Measurements from ENCODE around the gene CTCF. TPM values are rescaled to one million over a fixed set of nuclear protein-coding genes. Genes with fewer than 3 reads are reported as not detected.
"Not testable (repeated sequence)": the region's sequence is repeated elsewhere in the genome, so short reads cannot be mapped to it uniquely, and the experiment has no call there.

Gene CTCF, protein sequence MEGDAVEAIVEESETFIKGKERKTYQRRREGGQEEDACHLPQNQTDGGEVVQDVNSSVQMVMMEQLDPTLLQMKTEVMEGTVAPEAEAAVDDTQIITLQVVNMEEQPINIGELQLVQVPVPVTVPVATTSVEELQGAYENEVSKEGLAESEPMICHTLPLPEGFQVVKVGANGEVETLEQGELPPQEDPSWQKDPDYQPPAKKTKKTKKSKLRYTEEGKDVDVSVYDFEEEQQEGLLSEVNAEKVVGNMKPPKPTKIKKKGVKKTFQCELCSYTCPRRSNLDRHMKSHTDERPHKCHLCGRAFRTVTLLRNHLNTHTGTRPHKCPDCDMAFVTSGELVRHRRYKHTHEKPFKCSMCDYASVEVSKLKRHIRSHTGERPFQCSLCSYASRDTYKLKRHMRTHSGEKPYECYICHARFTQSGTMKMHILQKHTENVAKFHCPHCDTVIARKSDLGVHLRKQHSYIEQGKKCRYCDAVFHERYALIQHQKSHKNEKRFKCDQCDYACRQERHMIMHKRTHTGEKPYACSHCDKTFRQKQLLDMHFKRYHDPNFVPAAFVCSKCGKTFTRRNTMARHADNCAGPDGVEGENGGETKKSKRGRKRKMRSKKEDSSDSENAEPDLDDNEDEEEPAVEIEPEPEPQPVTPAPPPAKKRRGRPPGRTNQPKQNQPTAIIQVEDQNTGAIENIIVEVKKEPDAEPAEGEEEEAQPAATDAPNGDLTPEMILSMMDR
- 10 to 100 TPM; 16.1 to 35.3 TPM for total RNA-seq
- 10 to 100 TPM; 10.1 to 14.9 TPM for polyA plus RNA-seq

DNA sequence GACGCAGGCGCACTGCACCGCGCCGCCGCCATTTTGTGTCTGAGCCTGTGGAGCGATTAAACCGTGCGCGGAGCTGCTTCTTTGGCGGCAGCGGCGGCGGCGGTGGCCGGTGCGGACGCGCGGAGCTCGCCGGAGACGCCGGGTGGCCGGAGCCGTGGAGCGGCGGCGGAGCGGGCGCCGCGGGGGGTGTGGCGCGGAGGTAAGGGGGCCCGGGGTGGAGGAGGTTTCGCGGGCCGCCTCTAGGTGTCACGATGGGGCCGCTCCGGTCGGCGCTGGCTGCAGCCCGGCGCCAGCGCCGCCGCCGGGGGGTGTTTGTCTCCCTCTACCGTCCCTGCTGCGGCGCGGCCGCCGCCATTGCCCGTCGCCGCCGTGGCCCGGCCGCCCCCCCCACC, at the start of gene CTCF:
TSS of gene CTCF (plus strand) at position 1 of the 392 bp plus-strand sequence. CDS start 48,307 bp downstream, outside the sequence.
- H3K27me3 ChIP-seq (ENCODE audit: control insufficient read depth in 4 of 4, insufficient read depth in 4 of 4, low read length in 3 of 4) = no peaks in the 10 kb centered on the region
- no peaks in the 10 kb centered on the region for H3K9me3 ChIP-seq (ENCODE audit: control insufficient read depth in 4 of 4, low read length in 3 of 4)
- H3K4me1 ChIP-seq (ENCODE audit: control insufficient read depth in 4 of 4, insufficient read depth in 4 of 4, low read length in 3 of 4) = peaks cover 4 to 37% (median 29%) of the 10 kb centered on the region in 4 donors
- peak within 1 kb of the TSS; percentile 52 to 80 for H3K9ac ChIP-seq (ENCODE audit: low read depth in 1 of 2, low read length in 2 of 2)
- DNase-seq (ENCODE audit: low spot score) = no peak
- peak within 1 kb of the TSS; percentile 94 to 96 for H3K27ac ChIP-seq (ENCODE audit: low read depth in 1 of 2, low read length in 2 of 2)
- WGBS = under 1% methylated on average over 62 of the region's 62 CpGs
- H3K4me3 ChIP-seq (ENCODE audit: low read depth in 1 of 3, low read length in 3 of 3) = peak within 1 kb of the TSS; percentile 77 to 97 (median 85)
- no peaks in the 10 kb centered on the region for H3K36me3 ChIP-seq (ENCODE audit: control insufficient read depth in 4 of 4, insufficient read depth in 3 of 4, low read depth in 1 of 4, low read length in 3 of 4)
- TF ChIP-seq, protein P1, sequence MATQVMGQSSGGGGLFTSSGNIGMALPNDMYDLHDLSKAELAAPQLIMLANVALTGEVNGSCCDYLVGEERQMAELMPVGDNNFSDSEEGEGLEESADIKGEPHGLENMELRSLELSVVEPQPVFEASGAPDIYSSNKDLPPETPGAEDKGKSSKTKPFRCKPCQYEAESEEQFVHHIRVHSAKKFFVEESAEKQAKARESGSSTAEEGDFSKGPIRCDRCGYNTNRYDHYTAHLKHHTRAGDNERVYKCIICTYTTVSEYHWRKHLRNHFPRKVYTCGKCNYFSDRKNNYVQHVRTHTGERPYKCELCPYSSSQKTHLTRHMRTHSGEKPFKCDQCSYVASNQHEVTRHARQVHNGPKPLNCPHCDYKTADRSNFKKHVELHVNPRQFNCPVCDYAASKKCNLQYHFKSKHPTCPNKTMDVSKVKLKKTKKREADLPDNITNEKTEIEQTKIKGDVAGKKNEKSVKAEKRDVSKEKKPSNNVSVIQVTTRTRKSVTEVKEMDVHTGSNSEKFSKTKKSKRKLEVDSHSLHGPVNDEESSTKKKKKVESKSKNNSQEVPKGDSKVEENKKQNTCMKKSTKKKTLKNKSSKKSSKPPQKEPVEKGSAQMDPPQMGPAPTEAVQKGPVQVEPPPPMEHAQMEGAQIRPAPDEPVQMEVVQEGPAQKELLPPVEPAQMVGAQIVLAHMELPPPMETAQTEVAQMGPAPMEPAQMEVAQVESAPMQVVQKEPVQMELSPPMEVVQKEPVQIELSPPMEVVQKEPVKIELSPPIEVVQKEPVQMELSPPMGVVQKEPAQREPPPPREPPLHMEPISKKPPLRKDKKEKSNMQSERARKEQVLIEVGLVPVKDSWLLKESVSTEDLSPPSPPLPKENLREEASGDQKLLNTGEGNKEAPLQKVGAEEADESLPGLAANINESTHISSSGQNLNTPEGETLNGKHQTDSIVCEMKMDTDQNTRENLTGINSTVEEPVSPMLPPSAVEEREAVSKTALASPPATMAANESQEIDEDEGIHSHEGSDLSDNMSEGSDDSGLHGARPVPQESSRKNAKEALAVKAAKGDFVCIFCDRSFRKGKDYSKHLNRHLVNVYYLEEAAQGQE (IDR thresholded peaks at IDR 0.05) = no peak
- TF ChIP-seq EGR1 (IDR thresholded peaks at IDR 0.05; ENCODE audit: low read depth in 2 of 2) (no peak), YY1 (IDR thresholded peaks at IDR 0.05) (peak; percentile 89), CTCF (IDR thresholded peaks at IDR 0.05; ENCODE audit: low read depth, low read length, missing input control) (peak; percentile 54), RXRA (IDR thresholded peaks at IDR 0.05) (no peak), NR2F2 (IDR thresholded peaks at IDR 0.05) (no peak), SP1 (IDR thresholded peaks at IDR 0.05) (no peak), RAD21 (IDR thresholded peaks at IDR 0.05) (peak in 1 of 2 donors; percentile 38)
- TF ChIP-seq, protein P2, sequence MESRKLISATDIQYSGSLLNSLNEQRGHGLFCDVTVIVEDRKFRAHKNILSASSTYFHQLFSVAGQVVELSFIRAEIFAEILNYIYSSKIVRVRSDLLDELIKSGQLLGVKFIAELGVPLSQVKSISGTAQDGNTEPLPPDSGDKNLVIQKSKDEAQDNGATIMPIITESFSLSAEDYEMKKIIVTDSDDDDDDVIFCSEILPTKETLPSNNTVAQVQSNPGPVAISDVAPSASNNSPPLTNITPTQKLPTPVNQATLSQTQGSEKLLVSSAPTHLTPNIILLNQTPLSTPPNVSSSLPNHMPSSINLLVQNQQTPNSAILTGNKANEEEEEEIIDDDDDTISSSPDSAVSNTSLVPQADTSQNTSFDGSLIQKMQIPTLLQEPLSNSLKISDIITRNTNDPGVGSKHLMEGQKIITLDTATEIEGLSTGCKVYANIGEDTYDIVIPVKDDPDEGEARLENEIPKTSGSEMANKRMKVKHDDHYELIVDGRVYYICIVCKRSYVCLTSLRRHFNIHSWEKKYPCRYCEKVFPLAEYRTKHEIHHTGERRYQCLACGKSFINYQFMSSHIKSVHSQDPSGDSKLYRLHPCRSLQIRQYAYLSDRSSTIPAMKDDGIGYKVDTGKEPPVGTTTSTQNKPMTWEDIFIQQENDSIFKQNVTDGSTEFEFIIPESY (IDR thresholded peaks at IDR 0.05) = no peak
- TF ChIP-seq, protein P3, sequence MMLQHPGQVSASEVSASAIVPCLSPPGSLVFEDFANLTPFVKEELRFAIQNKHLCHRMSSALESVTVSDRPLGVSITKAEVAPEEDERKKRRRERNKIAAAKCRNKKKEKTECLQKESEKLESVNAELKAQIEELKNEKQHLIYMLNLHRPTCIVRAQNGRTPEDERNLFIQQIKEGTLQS (IDR thresholded peaks at IDR 0.05) = no peak

DNA sequence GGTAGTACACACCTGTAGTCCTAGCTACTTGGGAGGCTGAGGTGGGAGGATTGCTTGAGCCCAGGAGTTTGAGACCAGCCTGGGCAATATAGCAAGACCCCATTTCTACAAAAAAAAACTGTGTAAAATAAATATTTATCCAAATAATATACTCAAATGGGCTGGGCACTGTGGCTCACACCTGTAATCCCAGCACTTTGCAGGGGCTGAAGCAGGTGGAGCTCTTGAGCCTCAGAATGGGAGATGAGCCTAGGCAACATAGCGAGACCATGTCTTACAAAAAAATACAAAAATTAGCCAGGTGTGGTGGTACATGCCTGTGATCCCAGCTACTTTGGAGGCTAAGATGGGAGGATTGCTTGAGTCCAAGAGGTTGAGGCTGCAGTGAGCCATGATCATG, 48.4 kb upstream of the CTCF start:
- not testable (repeated sequence) for H3K9ac ChIP-seq (ENCODE audit: low read depth in 1 of 2, low read length in 2 of 2); H3K36me3 ChIP-seq (ENCODE audit: control insufficient read depth in 4 of 4, insufficient read depth in 3 of 4, low read depth in 1 of 4, low read length in 3 of 4); H3K4me1 ChIP-seq (ENCODE audit: control insufficient read depth in 4 of 4, insufficient read depth in 4 of 4, low read length in 3 of 4); H3K27me3 ChIP-seq (ENCODE audit: control insufficient read depth in 4 of 4, insufficient read depth in 4 of 4, low read length in 3 of 4); H3K4me3 ChIP-seq (ENCODE audit: low read depth in 1 of 3, low read length in 3 of 3); DNase-seq (ENCODE audit: low spot score); H3K9me3 ChIP-seq (ENCODE audit: control insufficient read depth in 4 of 4, low read length in 3 of 4); H3K27ac ChIP-seq (ENCODE audit: low read depth in 1 of 2, low read length in 2 of 2)
- 97% methylated on average over 1 of the region's 1 CpG for WGBS
